ENCODE measurements around the gene ZNF862. TPM values are rescaled to one million over a fixed set of nuclear protein-coding genes. Genes with fewer than 3 reads are reported as not detected.

Gene ZNF862
- total RNA-seq, 1 donor from 2014 or later: 16.4 TPM

DNA sequence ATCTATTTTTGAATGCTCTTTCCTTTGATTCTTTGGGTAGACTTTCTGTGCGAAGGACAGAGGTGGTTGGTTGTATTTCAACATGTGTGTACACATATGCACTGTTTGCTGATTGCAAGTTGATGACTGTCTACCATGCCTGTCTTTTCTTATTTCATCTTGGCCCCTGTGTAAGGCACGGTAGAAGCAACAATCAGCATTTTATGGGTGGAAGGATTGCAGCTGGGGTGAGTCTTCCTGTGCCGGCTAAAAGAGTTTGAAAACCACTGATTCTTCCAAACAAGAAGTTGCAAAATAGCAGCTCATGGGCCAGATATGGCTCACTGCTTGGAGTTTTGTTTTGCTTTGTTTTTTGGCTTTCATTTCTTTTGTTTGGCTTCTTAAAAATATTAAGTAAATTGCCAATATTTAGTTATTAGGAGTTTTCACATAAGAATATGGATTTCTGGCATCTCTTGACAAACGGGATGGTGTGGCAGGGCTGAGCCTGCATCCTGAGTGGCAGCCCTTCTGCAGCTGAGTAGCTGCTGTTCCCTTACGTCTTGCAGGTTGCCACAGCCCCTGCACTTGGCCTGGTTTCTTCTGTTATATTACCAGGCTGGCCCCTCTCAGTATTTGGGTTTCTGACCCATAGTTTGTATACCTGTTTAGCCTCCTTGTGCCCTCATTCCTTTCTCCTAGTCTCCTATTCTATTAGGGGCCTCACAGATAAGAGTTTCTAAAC, 7.2 kb downstream of the ZNF862 start:
- DNase-seq (ENCODE audit: low read depth): no peak

DNA sequence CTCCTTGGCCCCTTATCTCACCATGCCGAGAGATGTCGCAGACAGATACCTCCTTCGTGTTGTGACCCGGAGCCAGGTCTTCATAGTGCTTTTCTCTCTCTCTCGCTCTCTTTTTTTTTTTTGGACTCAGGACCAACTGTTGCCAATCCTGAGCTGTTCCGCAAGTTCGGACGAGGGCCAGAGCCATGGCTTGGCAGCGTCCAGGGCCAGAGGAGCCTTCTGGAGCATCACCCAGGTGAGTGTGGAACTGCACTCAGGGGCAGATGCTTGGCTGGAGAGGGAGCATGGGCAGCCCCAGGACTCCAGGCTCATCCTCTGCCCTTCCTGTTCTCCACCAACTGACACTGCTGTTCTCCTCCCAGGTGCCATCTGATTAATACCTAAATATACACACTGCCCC, 7.8 kb downstream of the ZNF862 start:
- DNase-seq (ENCODE audit: low read depth): no peak

- DNase-seq (ENCODE audit: low read depth): no peak
These were observed 8.4 kb downstream of the ZNF862 start for GRCh38 chr7:149846436-149847046.

- no peak for DNase-seq (ENCODE audit: low read depth)
These were observed 11.0 kb downstream of the ZNF862 start for GRCh38 chr7:149849174-149849573.

- no peak for DNase-seq (ENCODE audit: low read depth)
These were observed 11.9 kb downstream of the ZNF862 start for GRCh38 chr7:149850007-149850594.

DNA sequence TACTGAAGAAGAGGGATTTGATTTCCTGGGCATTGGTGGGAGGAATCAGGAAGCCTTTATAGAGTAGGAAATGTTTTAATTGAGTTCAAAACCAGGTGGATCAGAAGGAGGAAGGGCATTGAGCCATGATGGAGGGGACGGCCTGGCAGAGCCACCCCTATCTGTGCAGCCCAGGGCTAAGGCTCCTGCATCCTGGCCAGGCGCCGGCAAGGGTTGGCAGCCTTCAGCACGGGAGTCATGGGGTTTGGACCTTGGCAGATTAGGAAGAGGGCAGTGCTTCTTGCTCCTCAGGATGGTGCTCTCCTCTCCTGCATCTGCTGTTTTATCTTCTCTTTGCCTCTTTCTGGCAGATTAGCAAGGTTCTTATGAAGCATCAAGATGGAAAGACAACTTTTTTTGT, 12.5 kb downstream of the ZNF862 start:
- DNase-seq (ENCODE audit: low read depth): no peak

DNA sequence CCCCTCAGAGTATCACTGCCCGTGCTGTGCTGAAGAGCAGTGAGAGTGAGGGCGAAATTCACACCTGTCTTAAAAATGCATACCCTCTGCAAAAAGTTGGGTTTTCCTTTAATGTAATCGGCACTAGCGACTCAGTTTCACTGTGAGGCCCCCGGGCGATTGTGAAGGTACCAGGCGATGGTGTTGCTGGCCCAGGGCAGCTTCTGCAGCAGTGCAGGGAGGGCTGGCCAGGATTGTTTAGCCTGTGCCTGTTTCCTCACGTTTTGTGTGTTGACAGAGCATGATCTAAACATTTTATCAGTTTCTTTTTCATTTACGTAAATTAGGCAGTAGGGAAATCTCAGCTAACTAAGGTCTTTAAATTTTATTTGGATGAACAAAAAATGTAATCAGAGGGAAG, 13.3 kb downstream of the ZNF862 start:
- no peak for DNase-seq (ENCODE audit: low read depth)

GRCh38 chr7:149853157-149853556, 15.0 kb downstream of the ZNF862 start:
- DNase-seq (ENCODE audit: low read depth): no peak

DNA sequence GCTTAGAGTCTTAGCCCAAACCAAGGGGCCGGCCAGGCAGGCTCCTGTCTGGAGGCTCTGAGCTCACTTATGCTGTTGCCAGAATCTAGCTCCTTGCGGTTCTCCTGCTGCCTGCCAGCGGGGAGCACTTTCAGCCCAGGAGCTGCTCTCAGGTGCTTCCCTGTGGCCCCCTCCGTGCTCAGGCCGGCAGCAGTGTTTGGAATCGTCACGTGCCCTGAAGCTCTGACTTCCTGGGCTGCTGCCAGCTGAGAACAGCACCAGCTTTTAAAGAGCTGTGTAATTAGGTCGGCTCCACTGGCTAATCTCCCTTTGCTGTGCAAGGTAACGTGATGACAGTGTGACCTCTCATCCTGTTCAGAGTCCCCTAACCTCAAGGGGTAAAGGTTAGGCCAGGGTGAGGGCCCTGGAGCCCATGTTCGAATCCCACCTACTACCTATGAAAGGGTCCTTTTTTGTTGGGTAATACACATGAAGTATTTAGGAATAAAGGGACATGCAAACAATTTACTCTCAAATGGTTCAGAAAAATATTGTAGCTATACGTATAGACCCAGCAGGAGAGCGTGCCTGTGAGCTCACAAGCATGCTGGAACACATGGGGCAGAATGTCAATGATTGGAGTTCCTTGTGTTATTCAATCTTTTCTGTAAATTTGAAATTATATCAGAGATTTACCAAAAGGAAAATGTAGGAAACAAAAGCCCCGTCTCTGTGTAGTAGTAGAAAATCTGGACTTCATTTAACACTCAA, 16.6 kb downstream of the ZNF862 start:
- DNase-seq (ENCODE audit: low read depth): peak; percentile 55

- peak; percentile 70 for DNase-seq (ENCODE audit: low read depth)
These were observed 17.5 kb downstream of the ZNF862 start for GRCh38 chr7:149855361-149856305.

GRCh38 chr7:149856583-149856982, 18.4 kb downstream of the ZNF862 start:
- no peak for DNase-seq (ENCODE audit: low read depth)

DNA sequence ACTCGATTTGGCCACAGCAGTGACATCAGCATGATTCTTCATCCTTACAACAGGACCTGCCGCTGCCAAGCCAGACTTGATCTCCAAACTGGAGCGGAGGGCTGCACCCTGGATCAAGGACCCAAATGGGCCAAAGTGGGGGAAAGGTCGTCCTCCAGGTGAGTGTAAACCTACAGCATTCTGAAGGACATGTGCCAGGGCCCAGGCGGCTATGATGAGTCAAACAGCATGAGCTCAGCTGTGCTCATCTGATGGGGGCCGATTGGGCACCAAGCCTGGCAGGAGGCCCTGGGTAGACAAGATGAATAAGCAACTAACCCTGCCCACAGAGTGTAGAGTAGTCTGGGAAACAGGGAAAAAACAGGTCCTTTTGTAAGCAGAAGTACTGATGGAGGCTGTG, 21.2 kb downstream of the ZNF862 start:
- no peak for DNase-seq (ENCODE audit: low read depth)

DNA sequence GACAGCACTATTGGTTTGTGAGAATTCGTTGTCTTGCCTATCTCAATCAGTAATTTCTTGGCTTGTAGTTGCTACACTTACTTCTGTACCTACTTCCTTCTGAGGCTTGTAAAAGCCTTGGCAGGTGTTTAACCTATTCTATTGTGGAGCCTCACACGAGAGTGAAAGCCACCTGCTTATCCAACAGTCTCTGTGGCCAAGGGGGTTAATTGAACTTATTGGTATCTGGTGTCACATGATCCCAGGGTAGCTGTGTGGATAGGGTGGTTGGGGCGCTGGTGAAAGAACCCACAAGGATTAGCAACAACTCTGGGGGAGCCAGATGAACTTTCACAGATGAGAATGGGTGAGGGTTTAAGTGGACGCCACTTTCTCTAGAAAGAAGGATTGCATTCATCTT, 21.7 kb downstream of the ZNF862 start:
- DNase-seq (ENCODE audit: low read depth): no peak

GRCh38 chr7:149860821-149861727, 22.9 kb downstream of the ZNF862 start:
- DNase-seq (ENCODE audit: low read depth): no peak

DNA sequence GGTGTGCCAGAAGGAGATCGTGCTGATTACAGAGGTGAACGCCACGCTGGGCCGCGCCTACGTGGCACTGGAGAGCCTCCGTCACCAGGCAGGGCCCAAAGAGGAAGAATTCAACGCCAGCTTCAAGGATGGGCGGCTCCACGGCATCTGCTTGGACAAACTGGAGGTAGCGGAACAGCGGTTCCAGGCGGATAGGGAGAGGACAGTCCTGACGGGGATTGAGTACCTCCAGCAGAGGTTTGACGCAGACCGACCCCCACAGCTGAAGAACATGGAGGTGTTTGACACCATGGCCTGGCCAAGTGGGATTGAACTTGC, 23.5 kb downstream of the ZNF862 start:
- no peak for DNase-seq (ENCODE audit: low read depth)

DNA sequence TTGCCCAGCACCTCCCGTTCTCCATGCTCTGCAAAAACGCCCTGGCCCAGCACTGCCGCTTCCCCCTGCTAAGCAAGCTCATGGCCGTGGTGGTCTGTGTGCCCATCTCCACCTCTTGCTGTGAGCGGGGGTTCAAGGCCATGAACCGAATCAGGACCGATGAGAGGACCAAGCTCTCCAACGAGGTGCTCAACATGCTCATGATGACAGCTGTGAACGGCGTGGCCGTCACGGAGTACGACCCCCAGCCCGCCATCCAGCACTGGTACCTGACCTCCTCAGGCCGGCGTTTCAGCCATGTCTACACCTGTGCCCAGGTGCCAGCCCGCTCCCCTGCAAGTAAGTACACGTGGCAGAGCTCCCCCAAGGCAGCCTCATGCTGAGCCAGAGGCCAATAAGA, 24.0 kb downstream of the ZNF862 start:
- DNase-seq (ENCODE audit: low read depth): no peak

DNA sequence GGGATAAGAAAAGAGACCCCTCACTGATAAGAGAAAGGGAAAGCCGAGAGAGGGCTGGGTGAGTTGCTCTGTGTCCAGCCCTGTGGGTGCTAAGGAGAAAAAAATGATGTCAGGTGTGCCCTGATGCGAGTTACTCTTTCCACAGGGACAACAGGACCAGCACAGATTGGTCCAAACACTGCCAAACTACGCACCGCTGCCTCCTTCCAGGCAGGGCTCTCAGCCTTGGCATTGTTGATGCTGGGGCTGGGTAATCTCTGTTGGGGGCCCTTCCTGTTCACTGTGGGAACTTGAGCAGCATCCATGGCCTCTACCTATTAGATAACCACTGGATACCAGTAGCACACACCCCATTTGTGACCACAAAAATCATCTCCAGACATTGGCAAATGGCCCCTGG, 25.3 kb downstream of the ZNF862 start:
- DNase-seq (ENCODE audit: low read depth): no peak

DNA sequence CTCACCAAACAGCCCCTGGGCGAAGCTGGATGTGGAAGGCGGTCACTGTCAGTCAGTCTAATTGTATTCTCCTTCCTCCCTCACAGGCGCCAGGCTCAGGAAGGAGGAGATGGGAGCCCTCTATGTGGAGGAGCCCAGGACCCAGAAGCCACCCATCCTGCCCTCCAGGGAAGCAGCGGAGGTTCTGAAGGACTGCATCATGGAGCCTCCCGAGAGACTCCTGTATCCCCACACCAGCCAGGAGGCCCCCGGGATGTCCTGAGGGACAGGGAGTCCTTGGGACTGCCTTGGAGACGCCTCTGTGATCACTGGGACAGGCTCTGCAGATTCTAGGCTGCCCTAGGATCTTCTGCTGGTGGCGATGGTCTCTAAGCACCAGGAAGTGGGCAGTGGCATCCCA, 25.8 kb downstream of the ZNF862 start:
- DNase-seq (ENCODE audit: low read depth): no peak

GRCh38 chr7:149864751-149865150, 26.6 kb downstream of the ZNF862 start:
- no peak for DNase-seq (ENCODE audit: low read depth)

- no peak for DNase-seq (ENCODE audit: low read depth)
These were observed 27.3 kb downstream of the ZNF862 start for GRCh38 chr7:149865437-149865836.

Data from renal cortical epithelial cell (primary cell).